B cell (primary cell): Measurements from ENCODE around the gene STK17B.

ENCODE experiments used
- EZH2 ChIP-seq: IDR thresholded peaks from 2 replicates; pipeline ENCODE4 v1.6.1; 2012; ENCODE audit warnings: borderline replicate concordance, low read depth, mild to moderate bottlenecking, moderate library complexity, low read length; ENCODE audit not compliant: insufficient read depth, poor library complexity, severe bottlenecking
- TF ChIP-seq, protein P1 (sequence below): fragments of 200-600 bp; IDR thresholded peaks from one replicate; pipeline ENCODE4 v1.8.0; 2022; ENCODE audit warnings: antibody characterized with exemption, mild to moderate bottlenecking

DNA sequence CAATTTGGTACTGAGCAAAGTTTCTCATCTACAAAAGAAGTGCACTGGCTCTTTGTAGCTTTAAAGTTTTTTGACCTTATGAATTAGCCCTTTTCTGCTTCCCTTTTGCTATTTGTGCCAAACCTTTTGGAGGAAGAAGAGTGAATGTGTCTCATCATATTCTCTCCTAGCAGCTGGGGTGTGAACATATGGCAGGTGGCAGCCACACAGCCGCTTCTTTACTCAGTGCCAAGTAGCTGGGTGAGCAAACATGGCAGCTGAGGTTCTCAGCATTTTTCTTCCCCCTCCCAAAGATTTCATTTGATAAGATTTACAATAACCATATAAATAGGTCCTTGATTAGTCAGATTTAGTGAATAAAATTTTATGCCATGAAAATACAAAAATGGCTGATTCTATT, 46.7 kb upstream of the STK17B start:
- TF ChIP-seq, protein P1, sequence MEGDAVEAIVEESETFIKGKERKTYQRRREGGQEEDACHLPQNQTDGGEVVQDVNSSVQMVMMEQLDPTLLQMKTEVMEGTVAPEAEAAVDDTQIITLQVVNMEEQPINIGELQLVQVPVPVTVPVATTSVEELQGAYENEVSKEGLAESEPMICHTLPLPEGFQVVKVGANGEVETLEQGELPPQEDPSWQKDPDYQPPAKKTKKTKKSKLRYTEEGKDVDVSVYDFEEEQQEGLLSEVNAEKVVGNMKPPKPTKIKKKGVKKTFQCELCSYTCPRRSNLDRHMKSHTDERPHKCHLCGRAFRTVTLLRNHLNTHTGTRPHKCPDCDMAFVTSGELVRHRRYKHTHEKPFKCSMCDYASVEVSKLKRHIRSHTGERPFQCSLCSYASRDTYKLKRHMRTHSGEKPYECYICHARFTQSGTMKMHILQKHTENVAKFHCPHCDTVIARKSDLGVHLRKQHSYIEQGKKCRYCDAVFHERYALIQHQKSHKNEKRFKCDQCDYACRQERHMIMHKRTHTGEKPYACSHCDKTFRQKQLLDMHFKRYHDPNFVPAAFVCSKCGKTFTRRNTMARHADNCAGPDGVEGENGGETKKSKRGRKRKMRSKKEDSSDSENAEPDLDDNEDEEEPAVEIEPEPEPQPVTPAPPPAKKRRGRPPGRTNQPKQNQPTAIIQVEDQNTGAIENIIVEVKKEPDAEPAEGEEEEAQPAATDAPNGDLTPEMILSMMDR = no peak
- no peak for TF ChIP-seq EZH2
